H9 (cell line): Measurements from ENCODE around the gene TCEA2. TPM values are rescaled to one million over a fixed set of nuclear protein-coding genes. Genes with fewer than 3 reads are reported as not detected.

Experiments used
- DNase-seq: peaks from one replicate; pipeline ENCODE4 v3.0.0-alpha.2; 2017
- H2AFZ ChIP-seq: one replicate; pipeline ENCODE4 v1.6.1; 2013; ENCODE audit warnings: mild to moderate bottlenecking, low read length, control low read depth, moderate library complexity
- H2AK5ac ChIP-seq: 2 replicates; pipeline ENCODE4 v1.6.1; 2013; ENCODE audit warnings: low read length, control low read depth, mixed read lengths; ENCODE audit not compliant: insufficient read length
- H2BK120ac ChIP-seq: one replicate; pipeline ENCODE4 v1.6.1; 2013; ENCODE audit warnings: low read depth, mild to moderate bottlenecking, low read length, control low read depth, inconsistent platforms; ENCODE audit not compliant: poor library complexity, severe bottlenecking
- H2BK12ac ChIP-seq: 2 replicates; pipeline ENCODE4 v1.6.1; 2013; ENCODE audit warnings: low read length, control low read depth, mixed read lengths, low read depth; ENCODE audit not compliant: insufficient read length
- H2BK15ac ChIP-seq: 2 replicates; pipeline ENCODE4 v1.6.1; 2013; ENCODE audit warnings: low read depth, low read length, control low read depth
- H2BK20ac ChIP-seq: one replicate; pipeline ENCODE4 v1.6.1; 2013; ENCODE audit warnings: low read depth, mild to moderate bottlenecking, low read length, control low read depth, inconsistent platforms; ENCODE audit not compliant: poor library complexity, severe bottlenecking
- H2BK5ac ChIP-seq: 2 replicates; pipeline ENCODE4 v1.6.1; 2013; ENCODE audit warnings: low read length, control low read depth, mixed read lengths; ENCODE audit not compliant: insufficient read length
- H3K14ac ChIP-seq: 2 replicates; pipeline ENCODE4 v1.6.1; 2013; ENCODE audit warnings: low read length, control low read depth; ENCODE audit not compliant: insufficient read depth
- H3K18ac ChIP-seq: 2 replicates; pipeline ENCODE4 v1.6.1; 2013; ENCODE audit warnings: low read depth, mild to moderate bottlenecking, mixed read lengths, low read length, control low read depth; ENCODE audit not compliant: insufficient read length
- H3K23ac ChIP-seq: 2 replicates; pipeline ENCODE4 v1.6.1; 2013; ENCODE audit warnings: low read length, control low read depth, mixed read lengths, low read depth; ENCODE audit not compliant: insufficient read length
- H3K23me2 ChIP-seq: 2 replicates; pipeline ENCODE4 v1.6.1; 2013; ENCODE audit warnings: low read depth, mild to moderate bottlenecking, mixed read lengths, low read length, control low read depth; ENCODE audit not compliant: insufficient read length, poor library complexity, severe bottlenecking
- H3K27ac ChIP-seq: 2 replicates; pipeline ENCODE4 v1.5.1; 2013; ENCODE audit warnings: low read length, control low read depth, mixed read lengths, low read depth; ENCODE audit not compliant: insufficient read length
- H3K27me3 ChIP-seq: 2 replicates; pipeline ENCODE4 v1.6.1; 2013; ENCODE audit warnings: low read length, control low read depth, inconsistent platforms; ENCODE audit not compliant: insufficient read depth
- H3K4ac ChIP-seq: 2 replicates; pipeline ENCODE4 v1.6.1; 2013; ENCODE audit warnings: low read depth, mild to moderate bottlenecking, control low read depth, inconsistent platforms, low read length, moderate library complexity
- H3K4me1 ChIP-seq: 2 replicates; pipeline ENCODE4 v1.6.1; 2013; ENCODE audit warnings: low read length, control low read depth, inconsistent platforms; ENCODE audit not compliant: insufficient read depth
- H3K4me2 ChIP-seq: 2 replicates; pipeline ENCODE4 v1.6.1; 2013; ENCODE audit warnings: low read length, control low read depth, mixed read lengths; ENCODE audit not compliant: insufficient read length, insufficient read depth
- H3K56ac ChIP-seq: 2 replicates; pipeline ENCODE4 v1.6.1; 2013; ENCODE audit warnings: low read depth, mild to moderate bottlenecking, mixed read lengths, low read length, control low read depth; ENCODE audit not compliant: insufficient read length
- H3K79me1 ChIP-seq: 2 replicates; pipeline ENCODE4 v1.6.1; 2013; ENCODE audit warnings: low read depth, mild to moderate bottlenecking, moderate library complexity, low read length, control low read depth, inconsistent platforms; ENCODE audit not compliant: insufficient read depth, poor library complexity, severe bottlenecking
- H3K79me2 ChIP-seq: 2 replicates; pipeline ENCODE4 v1.6.1; 2013; ENCODE audit warnings: low read length, control low read depth, inconsistent platforms; ENCODE audit not compliant: insufficient read depth
- H3K9ac ChIP-seq: 2 replicates; pipeline ENCODE4 v1.6.1; 2013; ENCODE audit warnings: low read length, control low read depth, mixed read lengths; ENCODE audit not compliant: insufficient read length; ENCODE audit errors: extremely low read depth
- H3K9me3 ChIP-seq: one replicate; pipeline ENCODE4 v1.6.1; 2013; ENCODE audit warnings: low read depth, low read length, inconsistent platforms; ENCODE audit not compliant: control insufficient read depth
- H3T11ph ChIP-seq: one replicate; pipeline ENCODE4 v1.6.1; 2013; ENCODE audit warnings: mild to moderate bottlenecking, low read length, control low read depth, inconsistent platforms
- H4K20me1 ChIP-seq: one replicate; pipeline ENCODE4 v1.6.1; 2013; ENCODE audit not compliant: control insufficient read depth, insufficient read length, insufficient read depth
- H4K5ac ChIP-seq: 2 replicates; pipeline ENCODE4 v1.6.1; 2013; ENCODE audit warnings: low read depth, mild to moderate bottlenecking, mixed read lengths, low read length, control low read depth; ENCODE audit not compliant: insufficient read length
- H4K8ac ChIP-seq: replicated peaks from 2 replicates; pipeline ENCODE4 v1.6.1; 2013; ENCODE audit warnings: low read length, control low read depth, mixed read lengths, low read depth; ENCODE audit not compliant: insufficient read length
- H4K91ac ChIP-seq: 2 replicates; pipeline ENCODE4 v1.6.1; 2013; ENCODE audit warnings: low read depth, mild to moderate bottlenecking, moderate library complexity, mixed read lengths, low read length, control low read depth; ENCODE audit not compliant: insufficient read length
- H3K27ac Mint-ChIP-seq, 3 experiments: 2 replicates in 2 of 3; 3 replicates in 1 of 3; pipeline ENCODE4 v1.8.0; 2020 to 2021; ENCODE audit warnings: mixed read lengths in 3 of 3, mild to moderate bottlenecking in 1 of 3, moderate library complexity in 1 of 3
- H3K27me3 Mint-ChIP-seq: 2 replicates; pipeline ENCODE4 v1.8.0; 2021; ENCODE audit warnings: low read depth, mild to moderate bottlenecking, moderate library complexity, mixed read lengths
- H3K36me3 Mint-ChIP-seq, 3 experiments: 2 replicates in 2 of 3; 3 replicates in 1 of 3; pipeline ENCODE4 v1.8.0; 2020 to 2021; ENCODE audit warnings: low read depth in 3 of 3, mixed read lengths in 3 of 3; ENCODE audit not compliant: insufficient read depth in 1 of 3
- H3K4me1 Mint-ChIP-seq, 2 experiments: 2 replicates each; pipeline ENCODE4 v1.8.0; 2020; ENCODE audit warnings: mixed read lengths in 2 of 2
- H3K4me3 Mint-ChIP-seq, 2 experiments: 2 replicates in 1 of 2; 3 replicates in 1 of 2; pipeline ENCODE4 v1.8.0; 2020 to 2021; ENCODE audit warnings: mild to moderate bottlenecking in 2 of 2, mixed read lengths in 2 of 2, moderate library complexity in 1 of 2
- H3K9me3 Mint-ChIP-seq, 2 experiments: 2 replicates in 1 of 2; 3 replicates in 1 of 2; pipeline ENCODE4 v1.8.0; 2020; ENCODE audit warnings: mild to moderate bottlenecking in 2 of 2, mixed read lengths in 2 of 2, moderate library complexity in 1 of 2
- CTCF ChIP-seq: fragments of 200-600 bp; sonication (generic); conservative IDR thresholded peaks from 3 replicates; pipeline ENCODE4 v1.8.0; 2021; ENCODE audit warnings: antibody characterized with exemption, mild to moderate bottlenecking
- WGBS: extraction: QIAGEN DNeasy Blood & Tissue Kit; methylation state at CpG from one replicate; pipeline ENCODE4 v1.1.7; 2013; ENCODE audit warnings: missing lambda C conversion rate, low lambda C conversion rate, mixed read lengths; ENCODE audit not compliant: insufficient read length; ENCODE audit errors: extremely low coverage; 5-methylcytosine and 5-hydroxymethylcytosine counted together
- total RNA-seq: library from RNA; stranded (reverse); gene quantifications from 2 replicates; pipeline ENCODE4 v1.2.1, GENCODE V29; 2021

TCEA2 gene
- total RNA-seq, 1 experiment from 2014 or later, result 51.7 TPM

- H3K27ac ChIP-seq, result no peak overlapping the region
- H3K27ac Mint-ChIP-seq, result no peak overlapping the region
- no peak overlapping the region for H3K4me3 Mint-ChIP-seq
- no peak overlapping the region for H2BK120ac ChIP-seq
- no peak overlapping the region for H2AFZ ChIP-seq
- H3K23ac ChIP-seq, result no peak overlapping the region
- peaks cover 30% of the 10 kb centered on the region for H3K27me3 Mint-ChIP-seq
- DNase-seq, result no peak
- no peak overlapping the region for H3K56ac ChIP-seq
- no peaks in the 10 kb centered on the region for H3K79me1 ChIP-seq
- H4K5ac ChIP-seq, result no peak overlapping the region
- H3K9me3 ChIP-seq, result no peaks in the 10 kb centered on the region
- H3K14ac ChIP-seq, result no peak overlapping the region
- no peak overlapping the region for H2BK12ac ChIP-seq
- no peak overlapping the region for H3T11ph ChIP-seq
- H3K4me1 ChIP-seq, result no peaks in the 10 kb centered on the region
- H3K9me3 Mint-ChIP-seq, result peaks cover 0 to 3% of the 10 kb centered on the region in 2 experiments; a peak in 2 of 5 replicates
- TF ChIP-seq CTCF, result no peak
- no peak overlapping the region for H2AK5ac ChIP-seq
- peaks cover 4 to 5% of the 10 kb centered on the region in 2 experiments; a peak in 3 of 4 replicates for H3K4me1 Mint-ChIP-seq
- H3K9ac ChIP-seq, result no peak overlapping the region
- no peak overlapping the region for H4K8ac ChIP-seq
- H3K4me2 ChIP-seq, result no peak overlapping the region
- no peaks in the 10 kb centered on the region; the same call in 1 of the 2 replicates for H3K27me3 ChIP-seq
- H3K79me2 ChIP-seq, result no peaks in the 10 kb centered on the region
- H3K4ac ChIP-seq, result no peak overlapping the region
- no peak overlapping the region for H4K91ac ChIP-seq
- no peak overlapping the region for H3K18ac ChIP-seq
- no peak overlapping the region for H2BK20ac ChIP-seq
- peaks cover 3% of the 10 kb centered on the region for H4K20me1 ChIP-seq
- no peak overlapping the region for H2BK5ac ChIP-seq
- H3K23me2 ChIP-seq, result no peaks in the 10 kb centered on the region
- no CpG with 5 or more reads among the region's 8 CpGs for WGBS
- no peak overlapping the region for H2BK15ac ChIP-seq
- H3K36me3 Mint-ChIP-seq, result peaks cover 0 to 1% (median 0%) of the 10 kb centered on the region in 3 experiments; a peak in 1 of 7 replicates
Measured at GRCh38 chr20:64119301-64119680, 56.3 kb downstream of the TCEA2 start.
